D341Med (cell line): ENCODE data around the gene RGS19.

Source experiments
- DNase-seq: peaks from one replicate; pipeline ENCODE4 v3.0.0; 2012; ENCODE audit warnings: low spot score

The RGS19 gene

DNA sequence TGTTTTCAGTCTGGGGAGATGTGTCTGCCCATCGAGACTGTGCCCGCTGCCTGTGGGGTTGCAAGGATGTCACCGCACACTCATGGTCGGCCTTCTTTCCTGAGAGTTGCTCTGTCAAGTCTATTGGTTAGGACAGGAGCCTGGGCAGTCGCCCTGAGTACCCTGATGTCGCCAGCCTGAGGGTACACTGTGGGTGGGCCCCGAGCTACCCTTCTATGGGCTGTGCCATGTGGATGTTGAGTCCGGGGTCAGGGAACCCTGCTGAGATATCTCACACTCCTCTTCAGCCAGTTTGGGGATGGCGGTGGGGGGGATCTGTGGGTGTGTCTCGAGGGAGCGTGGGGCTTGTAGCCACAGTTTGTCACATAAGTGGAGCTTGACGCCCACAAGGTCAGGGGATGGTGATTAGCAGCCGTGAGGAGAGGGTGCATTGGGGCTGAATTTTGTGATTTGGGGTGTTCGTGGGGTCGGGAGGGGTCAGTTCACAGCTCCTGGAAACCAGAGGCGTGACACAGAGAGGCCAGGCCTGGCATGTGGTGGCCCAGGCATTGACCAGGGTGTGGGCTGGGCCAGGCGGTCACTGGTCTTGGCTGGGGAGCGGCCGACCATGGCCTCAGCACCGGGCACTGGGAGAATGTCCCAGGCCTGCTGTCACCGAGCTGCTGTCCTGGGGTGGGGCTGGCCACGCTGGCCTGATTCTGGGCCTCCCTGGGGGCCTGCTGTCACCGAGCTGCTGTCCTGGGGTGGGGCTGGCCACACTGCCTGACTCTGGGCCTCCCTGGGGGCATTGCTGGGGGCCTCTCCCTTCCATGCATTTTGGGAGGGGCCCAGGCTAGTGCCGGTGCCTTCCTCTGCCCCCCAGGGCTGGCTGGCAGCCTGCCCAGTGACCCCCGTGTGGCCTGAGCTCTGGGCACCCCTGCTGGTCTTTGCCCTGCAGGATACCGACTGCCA, 29.7 kb upstream of the RGS19 start:
- DNase-seq, result no peak

- no peak for DNase-seq
These were observed 28.6 kb upstream of the RGS19 start for GRCh38 chr20:64107736-64108457.

DNA sequence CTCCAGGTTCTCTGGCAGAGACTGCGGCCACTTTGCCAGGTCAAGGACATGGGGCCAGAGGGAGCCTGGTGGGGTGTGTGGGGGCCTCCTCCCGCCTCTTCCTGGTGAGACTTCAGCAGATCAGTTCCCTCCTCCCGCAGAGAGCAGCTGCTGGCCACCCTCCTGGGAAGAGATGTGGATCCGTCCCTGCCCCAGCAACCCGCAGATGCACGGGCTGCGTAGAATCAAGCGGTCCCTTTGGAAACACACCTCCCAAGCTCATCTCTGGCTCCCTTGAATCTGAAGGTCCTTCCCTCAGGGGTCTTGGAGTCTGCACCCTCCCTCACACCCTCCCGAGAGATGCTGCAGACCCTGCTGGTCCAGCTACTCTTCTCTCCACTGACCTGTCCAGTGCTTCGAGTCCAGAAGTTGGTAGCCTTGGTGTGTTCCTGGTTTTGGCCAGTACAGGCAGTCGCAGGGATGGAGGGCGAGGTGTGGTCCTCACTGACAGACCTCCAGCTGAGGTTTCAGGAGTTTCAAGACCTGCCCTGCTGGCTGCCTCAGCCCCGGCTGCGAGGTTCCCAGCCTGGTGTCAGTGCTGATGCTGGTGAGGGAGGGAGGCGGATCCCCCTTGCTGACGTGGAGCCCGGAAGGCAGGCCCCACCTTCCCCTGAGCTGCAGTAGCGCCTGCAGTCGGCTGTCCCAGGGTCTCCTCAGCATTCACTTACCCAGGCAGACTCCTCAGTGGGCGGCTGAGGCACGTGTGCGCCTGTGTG, 27.8 kb upstream of the RGS19 start, which contains the start of gene NPBWR2:
TSS of gene NPBWR2 (minus strand) at position 585 of the 755 bp plus-strand sequence. CDS start 734 bp downstream, outside the sequence.
- DNase-seq, result no peak

DNA sequence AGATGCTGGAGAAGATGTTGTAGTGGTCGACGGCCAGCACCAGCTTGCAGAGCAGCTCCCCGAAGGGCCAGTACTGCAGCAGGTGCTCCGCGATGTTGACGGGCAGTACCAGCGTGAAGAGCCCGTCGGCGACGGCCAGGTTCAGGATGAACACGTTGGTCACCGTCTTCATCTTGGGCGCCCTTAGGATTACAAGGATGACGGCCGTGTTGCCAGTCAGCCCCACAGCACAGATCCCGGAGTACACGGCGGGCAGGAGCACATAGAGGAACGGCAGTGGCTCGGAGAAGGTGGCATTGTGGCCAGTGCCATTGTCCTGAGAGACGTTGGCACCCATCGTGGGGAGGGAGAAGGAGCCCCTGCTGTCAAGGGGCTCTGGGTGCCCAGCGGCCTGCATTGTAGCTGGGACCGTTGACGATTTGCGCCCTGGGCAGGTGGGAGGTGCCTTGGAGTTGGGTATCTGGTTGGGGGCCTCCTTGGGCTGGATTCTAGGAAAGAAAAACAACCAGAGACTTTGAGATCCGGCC, 27.2 kb upstream of the RGS19 start:
- DNase-seq, result no peak

DNA sequence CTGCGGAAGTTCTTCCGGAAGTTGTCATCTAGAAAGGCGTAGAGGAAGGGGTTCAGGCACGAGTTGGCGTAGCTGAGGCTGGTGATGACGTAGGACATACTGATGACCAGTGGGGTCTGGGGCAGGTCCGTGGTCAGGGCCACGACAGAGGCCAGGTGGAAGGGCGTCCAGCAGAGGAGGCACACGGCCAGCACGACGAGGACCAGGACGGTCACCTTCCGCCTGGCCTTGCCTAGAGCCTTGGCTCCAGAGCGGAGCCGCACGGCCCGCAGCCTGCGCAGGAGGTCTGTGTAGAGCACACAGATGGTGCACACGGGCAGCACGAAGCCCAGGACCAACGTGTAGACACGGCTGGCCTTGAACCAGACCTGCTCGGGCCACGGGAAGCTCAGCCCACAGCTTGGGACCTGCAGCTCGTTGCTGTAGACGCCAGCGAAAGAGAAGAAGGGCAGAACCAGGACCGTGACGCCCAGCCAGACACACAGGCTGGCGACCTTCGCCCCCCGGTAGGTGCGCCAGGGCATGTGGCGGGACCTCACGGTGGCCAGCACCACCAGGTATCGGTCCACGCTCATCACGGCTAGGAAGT, 26.6 kb upstream of the RGS19 start:
- DNase-seq, result no peak

DNA sequence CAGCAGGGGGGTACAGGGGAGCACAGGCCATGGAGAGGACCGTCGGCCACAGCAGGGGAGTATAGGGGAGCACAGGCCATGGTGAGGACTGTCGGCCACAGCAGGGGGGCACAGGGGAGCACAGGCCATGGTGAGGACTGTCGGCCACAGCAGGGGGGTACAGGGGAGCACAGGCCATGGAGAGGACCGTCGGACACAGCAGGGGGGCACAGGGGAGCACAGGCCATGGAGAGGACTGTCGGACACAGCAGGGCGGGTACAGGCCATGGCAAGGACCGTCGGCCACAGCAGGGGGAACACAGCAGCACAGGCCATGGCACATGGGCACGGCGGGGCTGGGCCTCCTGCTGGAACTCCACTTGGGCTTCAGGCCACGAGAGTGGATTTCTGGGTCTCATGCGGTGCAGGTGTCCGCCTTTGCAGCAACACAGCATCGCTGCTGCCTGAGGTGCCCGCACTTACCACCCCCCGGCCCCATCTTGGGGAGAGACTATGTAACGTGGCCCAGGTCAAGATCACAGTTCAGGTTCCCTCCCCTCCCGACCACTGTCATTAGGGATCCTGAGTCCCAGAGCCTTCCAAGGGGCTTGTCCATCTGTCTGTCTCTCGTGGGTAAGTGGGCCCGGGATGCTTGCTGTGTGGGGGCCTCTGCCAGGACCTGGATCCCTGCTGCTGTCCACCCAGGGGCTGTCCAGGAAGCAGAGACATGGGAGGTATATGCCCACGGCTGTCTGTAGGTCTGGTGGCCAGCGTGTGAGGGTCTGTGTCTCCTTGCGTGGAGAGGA, 25.5 kb upstream of the RGS19 start:
- no peak for DNase-seq

DNA sequence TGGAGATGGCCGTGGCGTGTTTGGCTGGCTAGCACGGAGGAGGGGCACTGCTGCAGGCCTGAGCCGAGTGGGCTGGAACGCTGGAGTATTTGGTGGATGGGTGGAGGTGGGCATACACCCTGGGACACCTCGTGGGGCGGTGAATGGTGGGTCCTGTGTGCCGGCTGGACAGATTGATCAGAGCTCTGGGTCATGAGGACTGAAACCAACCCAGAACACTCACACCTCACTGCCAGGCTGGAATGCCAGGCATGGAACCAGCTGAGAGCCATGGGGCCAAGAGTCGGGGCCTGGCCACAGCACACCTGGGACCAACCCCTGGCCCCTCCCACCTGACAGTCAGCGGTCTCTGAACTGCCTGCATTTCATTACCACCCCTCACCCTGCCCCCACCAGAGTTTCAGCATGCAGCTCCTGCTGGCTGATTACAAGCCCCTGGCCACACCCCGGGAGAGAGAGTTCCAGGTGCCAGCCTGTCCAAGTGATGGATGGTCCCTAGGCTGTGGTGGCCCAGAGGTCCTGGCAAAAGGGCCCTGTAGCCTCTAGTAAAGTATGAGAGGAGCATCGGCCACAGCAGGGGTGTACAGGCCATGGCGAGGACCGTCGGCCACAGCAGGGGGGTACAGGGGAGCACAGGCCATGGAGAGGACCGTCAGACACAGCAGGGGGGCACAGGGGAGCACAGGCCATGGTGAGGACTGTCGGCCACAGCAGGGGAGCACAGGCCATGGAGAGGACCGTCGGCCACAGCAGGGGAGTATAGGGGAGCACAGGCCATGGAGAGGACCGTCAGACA, 24.8 kb upstream of the RGS19 start:
- no peak for DNase-seq

DNA sequence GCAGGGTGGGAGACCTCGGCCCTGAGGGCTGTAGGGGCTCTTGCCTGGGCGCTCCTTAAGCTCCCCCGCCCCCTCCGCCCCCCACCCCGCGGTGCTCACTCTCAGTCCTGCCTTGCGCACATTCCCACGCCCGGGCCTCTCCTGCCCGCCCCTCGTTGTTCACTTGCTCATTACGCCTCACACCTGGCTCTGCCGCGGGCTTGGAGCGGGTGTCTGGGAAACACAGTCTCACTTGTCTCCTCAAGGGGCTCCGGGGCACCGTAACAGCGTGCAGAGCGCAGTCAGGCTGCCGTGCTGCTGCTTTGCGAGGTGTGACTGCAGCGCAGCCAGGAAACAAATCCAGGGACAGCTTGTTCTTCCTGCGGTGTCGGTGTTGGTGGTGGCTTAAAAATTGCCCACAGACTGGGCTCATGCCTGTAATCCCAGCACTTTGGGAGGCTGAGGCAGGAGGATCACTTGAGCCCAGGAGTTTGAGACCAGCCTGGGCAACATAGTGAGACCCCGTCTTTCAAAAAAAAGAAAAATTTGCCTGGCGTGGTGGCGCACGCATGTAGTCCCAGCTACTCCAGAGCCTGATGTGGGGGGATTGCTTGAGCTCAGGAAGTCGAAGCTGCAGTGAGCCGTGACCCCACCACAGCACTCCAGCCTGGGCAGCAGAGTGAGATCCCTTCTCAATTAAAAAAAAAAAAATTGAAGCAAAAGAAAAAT, 23.5 kb upstream of the RGS19 start:
- peak; percentile 77 for DNase-seq

DNA sequence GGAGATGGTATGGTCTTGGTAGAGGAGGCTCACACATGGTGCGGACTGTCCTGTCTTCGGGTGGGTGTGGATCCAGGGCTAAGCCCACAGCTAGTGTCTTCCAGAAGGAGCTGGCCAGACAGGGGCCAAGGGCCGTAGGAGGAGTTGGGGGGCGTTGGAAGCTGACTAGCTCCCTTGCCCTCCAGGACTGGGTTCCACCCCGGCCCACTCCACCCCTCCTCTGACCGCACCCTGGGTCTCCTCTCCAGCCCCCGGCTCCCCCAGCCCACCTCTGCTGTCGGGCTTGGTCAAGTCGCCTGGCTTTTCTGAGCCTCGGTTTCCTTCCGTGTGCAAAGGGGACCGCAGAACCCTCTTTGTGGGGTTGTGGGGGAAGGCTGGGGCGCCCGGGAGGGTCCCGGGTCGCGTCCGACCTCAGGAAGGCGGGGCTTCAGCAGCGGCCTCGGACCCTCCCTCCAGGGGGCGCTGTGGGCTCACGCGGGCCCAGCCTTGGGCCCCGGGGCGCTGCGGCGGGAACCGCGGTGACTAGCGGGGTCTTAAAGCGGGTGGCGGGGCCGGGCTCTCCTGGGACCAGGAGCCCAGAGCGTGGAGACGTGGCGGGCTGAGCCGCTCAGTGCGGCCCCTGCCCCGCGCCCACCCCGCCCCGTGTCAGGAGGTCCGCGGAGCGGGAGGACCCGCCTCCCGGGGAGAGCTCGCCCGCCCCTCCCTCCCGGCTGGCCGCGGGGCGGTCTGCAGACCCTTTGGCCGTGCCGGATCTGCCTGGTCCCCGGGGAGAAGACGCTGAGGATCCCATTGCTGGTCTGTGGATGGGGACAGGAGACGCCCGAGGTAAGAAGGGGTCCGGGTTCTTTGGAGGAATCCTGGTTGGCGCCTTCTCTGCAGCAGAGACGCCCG, 22.7 kb upstream of the RGS19 start:
- peak; percentile 97 for DNase-seq

DNA sequence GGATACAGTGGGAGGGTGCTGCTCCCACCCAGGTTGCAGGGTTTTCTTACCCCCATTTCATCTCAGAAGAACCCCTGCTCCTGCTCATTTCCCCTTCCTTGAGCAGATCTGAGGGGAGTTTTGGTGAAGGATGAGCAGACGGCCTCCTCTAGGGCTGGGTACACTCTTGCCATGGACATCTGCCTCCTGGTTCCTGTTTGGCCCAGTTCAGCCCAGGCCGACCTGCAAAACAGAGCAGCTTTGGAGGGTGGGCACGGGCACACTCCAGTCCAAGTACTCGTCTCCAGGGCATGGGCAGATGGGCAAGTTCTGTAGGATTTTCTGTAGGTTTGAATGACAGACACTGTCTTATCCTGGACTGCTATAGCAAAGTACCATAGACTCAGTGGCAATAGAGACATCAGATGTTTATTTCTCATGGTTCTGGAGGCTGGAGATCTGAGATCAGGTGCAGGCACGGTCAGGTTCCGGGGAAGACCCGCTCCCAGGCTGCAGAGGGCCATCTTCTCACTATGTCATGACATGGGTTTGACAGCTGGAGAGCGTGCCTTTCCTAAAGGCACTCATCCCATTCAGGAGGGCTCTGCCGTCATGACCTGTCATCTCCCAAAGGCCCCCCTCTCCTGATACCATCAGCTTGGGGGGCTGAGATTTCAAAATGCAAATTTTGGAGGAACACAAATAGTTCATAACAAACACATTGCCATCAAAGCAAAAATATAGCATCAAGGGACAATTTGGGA, 21.8 kb upstream of the RGS19 start:
- no peak for DNase-seq

DNA sequence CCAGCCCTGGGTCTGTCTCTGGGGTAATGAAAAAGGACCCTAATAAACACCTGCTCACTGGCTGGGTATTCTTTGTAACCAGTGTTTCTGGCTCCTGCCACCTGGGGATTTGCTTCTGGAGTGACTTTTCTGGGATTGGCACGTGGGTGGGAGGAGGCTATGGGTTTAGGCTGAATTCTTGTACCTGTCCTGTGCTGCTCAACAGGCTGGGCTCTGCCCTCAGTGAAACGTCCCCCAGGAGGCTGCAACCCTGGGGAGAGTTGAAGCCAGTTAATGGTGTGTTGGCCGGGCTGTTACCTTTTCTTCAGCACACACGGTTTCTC, 21.2 kb upstream of the RGS19 start:
- no peak for DNase-seq

DNA sequence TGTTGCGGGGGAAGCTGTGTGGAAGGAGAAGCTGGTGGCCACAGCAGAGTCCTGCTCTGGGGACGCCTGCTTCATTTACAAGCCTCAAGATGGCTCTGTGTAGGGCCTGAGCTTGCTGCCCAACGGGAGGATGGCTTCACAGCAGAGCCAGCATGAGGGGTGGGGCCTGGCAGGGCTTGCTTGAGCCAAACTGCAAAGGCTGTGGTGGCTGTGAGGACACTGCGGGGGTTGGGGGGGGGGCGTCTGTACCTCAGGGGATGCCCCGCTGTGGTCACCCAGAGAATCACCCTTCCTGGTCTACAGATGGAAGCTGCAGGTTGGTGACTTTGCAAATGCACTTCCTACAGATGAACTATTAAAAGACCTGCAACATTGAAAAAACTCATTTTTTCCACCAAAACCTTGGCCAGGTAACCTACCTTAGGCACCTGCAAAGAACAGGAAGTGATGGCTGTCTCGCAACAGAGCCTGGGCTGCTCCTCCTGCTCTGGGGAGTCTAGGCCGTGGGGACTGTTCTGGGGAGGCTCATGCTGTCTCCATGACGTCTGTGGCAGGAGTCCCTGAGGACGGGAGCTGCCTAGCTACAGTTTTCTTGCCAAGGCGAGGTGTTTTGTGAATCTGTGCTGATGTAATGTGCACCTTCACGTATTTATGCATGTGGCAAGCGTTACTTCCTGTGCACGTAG, 20.7 kb upstream of the RGS19 start:
- no peak for DNase-seq

DNA sequence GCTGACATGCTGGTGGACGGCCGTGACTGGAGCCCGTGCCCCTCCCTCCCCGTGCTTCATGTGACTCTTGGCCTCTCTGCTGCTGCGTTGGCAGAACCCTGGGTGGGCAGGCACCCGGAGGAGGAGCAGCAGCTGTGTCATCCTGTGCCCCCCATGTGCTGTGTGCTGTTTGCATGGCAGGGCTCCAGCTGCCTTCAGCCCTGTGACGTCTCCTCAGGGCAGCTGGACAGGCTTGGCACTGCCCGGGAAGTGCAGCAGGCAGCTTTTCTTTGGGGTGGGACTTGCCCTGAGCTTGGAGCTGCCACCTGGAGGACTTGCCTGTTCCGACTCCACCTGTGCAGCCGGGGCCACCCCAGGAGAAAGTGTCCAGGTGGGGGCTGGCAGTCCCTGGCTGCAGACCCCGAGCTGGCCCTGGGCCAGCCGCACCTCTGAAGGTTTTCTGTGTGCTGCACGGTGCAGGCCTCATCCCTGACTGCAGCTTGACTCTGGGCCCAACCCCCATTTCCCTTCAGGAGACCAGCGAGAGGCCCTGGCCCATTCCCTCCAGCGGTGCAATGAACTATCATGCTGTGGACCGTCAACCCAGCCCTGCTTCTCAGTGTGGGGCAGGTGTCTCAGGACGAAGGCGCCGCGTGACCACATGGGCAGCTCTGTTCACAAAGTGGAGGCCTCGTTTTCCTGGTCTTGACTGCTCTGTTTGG, 19.9 kb upstream of the RGS19 start:
- no peak for DNase-seq

DNA sequence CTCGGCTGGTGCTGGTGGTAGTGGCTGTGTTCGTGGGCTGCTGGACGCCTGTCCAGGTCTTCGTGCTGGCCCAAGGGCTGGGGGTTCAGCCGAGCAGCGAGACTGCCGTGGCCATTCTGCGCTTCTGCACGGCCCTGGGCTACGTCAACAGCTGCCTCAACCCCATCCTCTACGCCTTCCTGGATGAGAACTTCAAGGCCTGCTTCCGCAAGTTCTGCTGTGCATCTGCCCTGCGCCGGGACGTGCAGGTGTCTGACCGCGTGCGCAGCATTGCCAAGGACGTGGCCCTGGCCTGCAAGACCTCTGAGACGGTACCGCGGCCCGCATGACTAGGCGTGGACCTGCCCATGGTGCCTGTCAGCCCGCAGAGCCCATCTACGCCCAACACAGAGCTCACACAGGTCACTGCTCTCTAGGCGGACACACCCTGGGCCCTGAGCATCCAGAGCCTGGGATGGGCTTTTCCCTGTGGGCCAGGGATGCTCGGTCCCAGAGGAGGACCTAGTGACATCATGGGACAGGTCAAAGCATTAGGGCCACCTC, 19.2 kb upstream of the RGS19 start:
- no peak for DNase-seq

GRCh38 chr20:64096535-64096934, 17.2 kb upstream of the RGS19 start:
- no peak for DNase-seq

DNA sequence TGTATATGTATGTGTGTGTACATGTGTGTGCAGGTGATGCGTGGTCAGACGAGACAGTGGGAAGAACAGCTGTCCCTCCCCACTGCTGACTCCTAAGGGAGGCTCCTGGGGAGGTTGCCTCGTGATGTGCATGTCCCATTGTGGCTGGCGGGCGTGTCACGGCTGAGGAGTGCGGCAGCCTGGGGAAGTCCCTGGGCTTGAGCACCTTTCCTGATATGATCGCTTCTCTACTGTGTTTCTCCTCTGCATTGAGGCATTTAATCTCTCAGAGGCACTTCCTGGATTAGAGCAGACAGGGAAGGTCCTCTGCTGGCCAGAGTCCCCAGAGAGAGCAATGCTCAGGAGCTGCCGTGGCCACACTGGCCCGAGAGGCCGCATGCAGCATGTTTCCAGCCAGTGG, 16.6 kb upstream of the RGS19 start:
- DNase-seq, result no peak
